Colonic mucosa (tissue), 4 donors: ENCODE data around the gene GLUD2. TPM values are rescaled to one million over a fixed set of nuclear protein-coding genes. Genes with fewer than 3 reads are reported as not detected.
A peak's percentile ranks its signal among the peaks of the same experiment; 100 is the strongest.
"Not testable (repeated sequence)": the region's sequence is repeated elsewhere in the genome, so short reads cannot be mapped to it uniquely, and the experiment has no call there.

Experiments used
- DNase-seq: peaks from one replicate; pipeline ENCODE4 v3.0.0-alpha.2; 2020
- H3K27ac ChIP-seq: fragments of 200-600 bp; one replicate; pipeline ENCODE4 v1.8.0; 2021
- H3K27me3 ChIP-seq: fragments of 200-600 bp; one replicate; pipeline ENCODE4 v1.8.0; 2021
- H3K36me3 ChIP-seq: fragments of 200-600 bp; one replicate; pipeline ENCODE4 v1.8.0; 2021
- H3K4me1 ChIP-seq: fragments of 200-600 bp; one replicate; pipeline ENCODE4 v1.8.0; 2021; ENCODE audit warnings: mild to moderate bottlenecking
- H3K4me3 ChIP-seq: fragments of 200-600 bp; one replicate; pipeline ENCODE4 v1.8.0; 2021
- H3K9ac ChIP-seq, 2 donors: one replicate each; pipeline ENCODE4 v1.7.0; 2013; ENCODE audit warnings: control low read depth in 2 of 2, low read depth in 2 of 2, low read length in 2 of 2
- H3K9me3 ChIP-seq: fragments of 200-600 bp; one replicate; pipeline ENCODE4 v1.8.0; 2021
- CTCF ChIP-seq: fragments of 200-600 bp; IDR thresholded peaks from one replicate; pipeline ENCODE4 v1.8.0; 2022; ENCODE audit warnings: antibody characterized with exemption, mild to moderate bottlenecking
- intact Hi-C: fragments of 100-400 bp; cut with DNase I; formaldehyde crosslinking; loops from one replicate; pipeline ENCODE4 v1.14.1; 2022
- total RNA-seq, 2 donors: library from RNA; stranded (reverse); fragmentation: NEBNext Ultra II Directional in 1 of 2; extraction: Animal tissue kit (Norgen Biotek cat#: 25700) in 1 of 2; gene quantifications; one replicate each; pipeline ENCODE4 v1.2.1, GENCODE V29; 2021
- donor health status: healthy.
- donor health status: DM: no; HTN: no; CAD: no.
- donor health status: DM: no; HTN: no; CAD: no.

Gene GLUD2
- under 1 TPM; 0.30 to 0.74 TPM for total RNA-seq

- H3K9me3 ChIP-seq, H3K4me1 ChIP-seq, H3K9ac ChIP-seq, H3K4me3 ChIP-seq, H3K27me3 ChIP-seq, intact Hi-C loops, H3K27ac ChIP-seq, H3K36me3 ChIP-seq: not testable (repeated sequence)
- DNase-seq: peak; percentile 48
Observed at GRCh38 chrX:121047441-121048419, at the start of gene GLUD2. Gene GLUD2, plus strand, starts transcription at chrX:121047610. Its CDS starts 75 bp downstream, at chrX:121047685.

GRCh38 chrX:120999413-120999812, 48.0 kb upstream of the GLUD2 start:
- no peaks in the 10 kb centered on the region for H3K27me3 ChIP-seq
- no peaks in the 10 kb centered on the region for H3K36me3 ChIP-seq
- no peaks in the 10 kb centered on the region for H3K9me3 ChIP-seq
- no peak for TF ChIP-seq CTCF
- no peak overlapping the region for H3K27ac ChIP-seq
- intact Hi-C loops: no loop called here
- H3K9ac ChIP-seq: no peak overlapping the region
- no peak overlapping the region for H3K4me3 ChIP-seq
- DNase-seq: no peak
- H3K4me1 ChIP-seq: no peaks in the 10 kb centered on the region

- no peak overlapping the region for H3K4me3 ChIP-seq
- H3K4me1 ChIP-seq: no peaks in the 10 kb centered on the region
- H3K27ac ChIP-seq: no peak overlapping the region
- intact Hi-C loops: no loop called here
- no peak for DNase-seq
- no peak for TF ChIP-seq CTCF
- no peak overlapping the region for H3K9ac ChIP-seq
- H3K27me3 ChIP-seq: no peaks in the 10 kb centered on the region
- H3K36me3 ChIP-seq: no peaks in the 10 kb centered on the region
- H3K9me3 ChIP-seq: no peaks in the 10 kb centered on the region
Observed at GRCh38 chrX:121000589-121000988, 46.8 kb upstream of the GLUD2 start.

- Histone ChIP-seq H3K27ac (no peak overlapping the region), H3K9me3 (no peaks in the 10 kb centered on the region), H3K4me3 (no peak overlapping the region), H3K36me3 (no peaks in the 10 kb centered on the region), H3K4me1 (no peaks in the 10 kb centered on the region), H3K9ac (no peak overlapping the region), H3K27me3 (no peaks in the 10 kb centered on the region)
- no peak for TF ChIP-seq CTCF
- intact Hi-C loops: no loop called here
- DNase-seq: no peak
Observed at GRCh38 chrX:121008920-121009319, 38.5 kb upstream of the GLUD2 start.

- intact Hi-C loops: no loop called here
- H3K9me3 ChIP-seq: no peaks in the 10 kb centered on the region
- H3K4me1 ChIP-seq: no peaks in the 10 kb centered on the region
- no peak overlapping the region for H3K27ac ChIP-seq
- no peak overlapping the region for H3K4me3 ChIP-seq
- no peak for TF ChIP-seq CTCF
- H3K36me3 ChIP-seq: no peaks in the 10 kb centered on the region
- no peak overlapping the region for H3K9ac ChIP-seq
- no peak for DNase-seq
- no peaks in the 10 kb centered on the region for H3K27me3 ChIP-seq
Observed at GRCh38 chrX:121009764-121010163, 37.6 kb upstream of the GLUD2 start.

GRCh38 chrX:121010218-121010617, 37.2 kb upstream of the GLUD2 start:
- intact Hi-C loops: no loop called here
- no peak overlapping the region for H3K27ac ChIP-seq
- H3K9ac ChIP-seq: no peak overlapping the region
- DNase-seq: no peak
- TF ChIP-seq CTCF: no peak
- no peaks in the 10 kb centered on the region for H3K4me1 ChIP-seq
- no peaks in the 10 kb centered on the region for H3K27me3 ChIP-seq
- no peaks in the 10 kb centered on the region for H3K36me3 ChIP-seq
- no peak overlapping the region for H3K4me3 ChIP-seq
- H3K9me3 ChIP-seq: no peaks in the 10 kb centered on the region
